ENCODE measurements around the gene AMBP.

DNA sequence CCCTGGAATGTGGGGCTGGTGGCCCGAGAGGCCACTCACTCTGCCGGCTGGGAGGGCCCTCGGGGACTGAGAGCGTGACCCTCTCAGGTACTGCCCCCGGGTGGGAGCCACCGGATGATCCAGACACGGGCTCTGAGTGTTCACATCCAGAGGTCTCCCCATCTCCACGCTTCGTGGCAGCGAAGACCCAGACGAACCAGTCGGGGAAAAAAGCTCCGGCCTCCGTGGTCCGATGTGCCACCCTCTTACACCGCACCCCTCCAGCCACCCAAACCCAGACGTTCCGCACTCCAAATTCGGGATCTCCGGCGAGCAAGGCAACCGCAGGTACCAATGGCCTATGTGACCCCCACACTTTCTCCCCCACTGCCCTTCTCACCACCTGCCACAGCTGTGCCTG is 49.5 kb downstream of the AMBP start:
- TF ChIP-seq SIN3A (IDR thresholded peaks at IDR 0.05; ENCODE audit: borderline replicate concordance, insufficient read depth, low read length) (no peak), POLR2AphosphoS5 (IDR thresholded peaks at IDR 0.05; ENCODE audit: low read depth, low read length) (no peak), TAF1 (IDR thresholded peaks at IDR 0.05; ENCODE audit: borderline replicate concordance, insufficient read depth, low read length) (no peak)

Measured in PFSK-1 (cell line).